Smooth muscle cell (in vitro differentiated cells): ENCODE measurements around the gene DIRAS2. TPM values are rescaled to one million over a fixed set of nuclear protein-coding genes. Genes with fewer than 3 reads are reported as not detected.

ENCODE experiments used
- DNase-seq: peaks from one replicate; lab custom pipeline; 2025; ENCODE audit not compliant: unreplicated experiment; lab: John Stamatoyannopoulos, UW
- H2AFZ ChIP-seq: fragments of 200-600 bp; sonication (generic); 2 replicates; pipeline ENCODE4 v1.6.0; 2016; ENCODE audit warnings: antibody characterized with exemption, low read depth, mild to moderate bottlenecking
- H3F3A ChIP-seq: fragments of 200-600 bp; sonication (generic); 2 replicates; pipeline ENCODE4 v1.6.0; 2017; ENCODE audit warnings: antibody characterized with exemption, low read depth
- H3K27ac ChIP-seq: fragments of 200-600 bp; sonication (generic); 2 replicates; pipeline ENCODE4 v1.5.1; 2016; ENCODE audit warnings: low read depth, mild to moderate bottlenecking
- H3K27me3 ChIP-seq: fragments of 200-600 bp; sonication (generic); 2 replicates; pipeline ENCODE4 v1.6.1; 2016; ENCODE audit warnings: low read depth, mild to moderate bottlenecking
- H3K36me3 ChIP-seq: fragments of 200-600 bp; sonication (generic); 2 replicates; pipeline ENCODE4 v1.5.1; 2016; ENCODE audit warnings: low read depth
- H3K4me1 ChIP-seq: fragments of 200-600 bp; sonication (generic); 2 replicates; pipeline ENCODE4 v1.5.1; 2016; ENCODE audit warnings: low read depth
- H3K4me2 ChIP-seq: fragments of 200-600 bp; sonication (generic); 2 replicates; pipeline ENCODE4 v1.6.0; 2016; ENCODE audit warnings: mild to moderate bottlenecking
- H3K4me3 ChIP-seq: fragments of 200-600 bp; sonication (generic); 2 replicates; pipeline ENCODE4 v1.5.1; 2016; ENCODE audit warnings: mild to moderate bottlenecking
- H3K79me2 ChIP-seq: fragments of 200-600 bp; sonication (generic); 2 replicates; pipeline ENCODE4 v1.6.0; 2016; ENCODE audit warnings: low read depth, mild to moderate bottlenecking
- H3K9ac ChIP-seq: fragments of 200-600 bp; sonication (generic); 2 replicates; pipeline ENCODE4 v1.6.0; 2016; ENCODE audit warnings: low read depth
- H3K9me3 ChIP-seq: fragments of 200-600 bp; sonication (generic); replicated peaks from 2 replicates; pipeline ENCODE4 v1.5.1; 2016; ENCODE audit warnings: low read depth
- H4K20me1 ChIP-seq: fragments of 200-600 bp; sonication (generic); 2 replicates; pipeline ENCODE4 v1.6.0; 2016; ENCODE audit warnings: low read depth
- CTCF ChIP-seq: fragments of 200-600 bp; sonication (generic); IDR thresholded peaks from 2 replicates; pipeline ENCODE4 v1.5.1; 2017; ENCODE audit warnings: borderline replicate concordance, mild to moderate bottlenecking, antibody characterized with exemption; ENCODE audit not compliant: insufficient read depth, poor library complexity, severe bottlenecking
- WGBS: methylation state at CpG from one replicate; pipeline ENCODE4 v1.1.7; 2016; ENCODE audit warnings: low lambda C conversion rate; 5-methylcytosine and 5-hydroxymethylcytosine counted together
- polyA plus RNA-seq: library from polyadenylated mRNA; unstranded; fragments of >200 nt; fragmentation: Nextera tagmentation; extraction: Ambion mirVana; gene quantifications from 2 replicates; pipeline ENCODE4 v1.2.1, GENCODE V29; 2016
- total RNA-seq: library from RNA; depleted of rRNA; stranded (reverse); fragments of >200 nt; gene quantifications from 2 replicates; pipeline ENCODE4 v1.2.3, GENCODE V29; 2014

DIRAS2 gene
- total and polyA plus RNA-seq, 2 experiments from 2014 or later, result 0.30 to 2.2 TPM

DNA sequence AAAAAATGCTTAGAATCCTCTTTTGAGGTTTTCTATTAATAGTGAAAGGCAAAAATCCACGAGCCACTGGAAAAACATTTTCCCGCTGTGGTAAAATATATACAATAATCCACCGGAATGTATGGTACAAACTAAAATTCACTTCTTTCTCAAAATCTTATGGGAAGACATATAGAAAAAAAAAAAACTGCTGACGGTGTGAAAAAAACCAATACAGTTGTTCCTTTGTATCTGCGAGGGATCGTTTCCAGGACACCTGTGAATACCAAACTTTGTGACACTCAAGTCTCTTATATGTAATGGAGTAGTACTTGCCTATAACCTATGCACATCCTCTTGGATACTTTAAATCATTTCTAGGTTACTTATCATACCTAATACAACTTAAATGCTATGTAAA, 13.3 kb downstream of the DIRAS2 start:
- no peaks in the 10 kb centered on the region for H3K36me3 ChIP-seq
- no peaks in the 10 kb centered on the region for H3K9me3 ChIP-seq
- H3K4me2 ChIP-seq, result no peak overlapping the region
- 97% methylated on average over 6 of the region's 6 CpGs for WGBS
- H3K27me3 ChIP-seq, result peaks cover 7% of the 10 kb centered on the region
- DNase-seq, result no peak
- H3K4me1 ChIP-seq, result no peaks in the 10 kb centered on the region
- TF ChIP-seq CTCF, result no peak
- H3F3A ChIP-seq, result no peaks in the 10 kb centered on the region
- no peaks in the 10 kb centered on the region for H4K20me1 ChIP-seq
- no peaks in the 10 kb centered on the region for H3K79me2 ChIP-seq
- no peak overlapping the region for H3K4me3 ChIP-seq
- H3K27ac ChIP-seq, result no peak overlapping the region
- H2AFZ ChIP-seq, result no peak overlapping the region
- H3K9ac ChIP-seq, result no peak overlapping the region

DNA sequence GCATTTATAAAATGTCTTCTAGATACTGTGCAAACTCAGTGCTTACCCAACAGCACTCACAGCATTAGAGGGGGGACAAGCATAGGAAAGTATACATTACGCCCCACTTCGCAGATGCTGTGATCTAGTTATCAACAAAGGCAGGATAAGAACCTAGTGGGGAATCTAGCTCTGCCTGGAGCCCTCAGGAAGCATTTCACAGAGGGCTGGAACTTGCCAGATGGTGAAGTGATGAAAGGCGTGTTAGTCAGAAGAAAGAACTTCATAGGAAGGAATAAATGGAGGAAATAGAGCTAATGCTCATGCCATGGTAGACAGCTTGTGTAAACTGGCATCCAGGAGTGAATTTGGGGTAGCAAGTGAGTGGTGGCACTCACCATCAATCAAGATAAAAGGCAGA, 25.8 kb downstream of the DIRAS2 start:
- Histone ChIP-seq H3K4me1 (no peaks in the 10 kb centered on the region), H3K27me3 (peaks cover 6% of the 10 kb centered on the region), H3K79me2 (no peaks in the 10 kb centered on the region), H3K4me3 (no peak overlapping the region), H3K9ac (no peak overlapping the region), H3K4me2 (no peak overlapping the region), H3K36me3 (no peaks in the 10 kb centered on the region), H2AFZ (no peak overlapping the region), H3K27ac (no peak overlapping the region), H3F3A (no peaks in the 10 kb centered on the region), H4K20me1 (no peaks in the 10 kb centered on the region), H3K9me3 (no peaks in the 10 kb centered on the region)
- WGBS, result 83% methylated on average over 3 of the region's 3 CpGs
- no peak for DNase-seq
- TF ChIP-seq CTCF, result no peak

GRCh38 chr9:90613502-90613901, 29.1 kb downstream of the DIRAS2 start:
- no peak for TF ChIP-seq CTCF
- Histone ChIP-seq H3K9me3 (no peaks in the 10 kb centered on the region), H3K9ac (no peak overlapping the region), H4K20me1 (no peaks in the 10 kb centered on the region), H3F3A (no peaks in the 10 kb centered on the region), H3K4me3 (no peak overlapping the region), H3K79me2 (no peaks in the 10 kb centered on the region), H3K27me3 (peaks cover 6% of the 10 kb centered on the region), H3K27ac (no peak overlapping the region), H2AFZ (no peak overlapping the region), H3K4me2 (no peak overlapping the region), H3K4me1 (no peaks in the 10 kb centered on the region), H3K36me3 (no peaks in the 10 kb centered on the region)
- WGBS, result 90% methylated on average over 18 of the region's 18 CpGs
- DNase-seq, result no peak

DNA sequence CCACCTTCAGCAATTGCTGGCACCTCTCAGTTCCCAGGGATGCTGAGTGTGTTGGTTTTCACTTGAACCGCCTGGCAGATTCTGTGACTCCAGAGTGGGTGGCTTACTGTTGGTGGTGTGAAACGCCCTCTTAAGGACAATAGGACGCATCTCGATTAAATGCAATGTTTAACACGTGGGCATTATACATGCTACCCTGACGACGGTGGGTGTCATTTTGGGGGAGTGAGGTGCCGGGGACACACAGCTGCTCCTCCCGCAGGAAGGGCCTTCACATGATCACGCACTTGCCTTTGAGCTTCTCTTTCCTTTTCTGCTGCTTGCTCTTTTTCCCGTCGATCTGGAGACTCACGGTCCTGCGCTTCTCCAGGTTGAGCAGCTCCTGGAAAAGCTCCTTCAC, 29.7 kb downstream of the DIRAS2 start:
- WGBS, result 97% methylated on average over 14 of the region's 14 CpGs
- Histone ChIP-seq H3K4me2 (no peak overlapping the region), H3K4me1 (no peaks in the 10 kb centered on the region), H3K36me3 (no peaks in the 10 kb centered on the region), H3F3A (no peaks in the 10 kb centered on the region), H3K9ac (no peak overlapping the region), H3K4me3 (no peak overlapping the region), H3K27me3 (peaks cover under 1% of the 10 kb centered on the region), H3K27ac (no peak overlapping the region), H3K9me3 (no peaks in the 10 kb centered on the region), H4K20me1 (no peaks in the 10 kb centered on the region), H3K79me2 (no peaks in the 10 kb centered on the region), H2AFZ (no peak overlapping the region)
- DNase-seq, result no peak
- TF ChIP-seq CTCF, result no peak
